ENCODE data around the gene FAM72B.
"Not testable (repeated sequence)": the region's sequence is repeated elsewhere in the genome, so short reads cannot be mapped to it uniquely, and the experiment has no call there.

GRCh38 chr1:121118480-121118824, 65.7 kb downstream of the FAM72B start:
- not testable (repeated sequence) for TF ChIP-seq CTCF (IDR thresholded peaks at IDR 0.05)
- TF ChIP-seq POLR2AphosphoS5 (IDR thresholded peaks at IDR 0.05), result peak in 1 of 4 donors; percentile 31

All from sigmoid colon (tissue), 4 donors.